HG02678 (cell line): ENCODE results near the gene PRSS8.
A peak's percentile ranks its signal among the peaks of the same experiment; 100 is the strongest.

Experiments used
- ATAC-seq: cut with Tn5 transposase; IDR thresholded peaks from one replicate; pipeline ENCODE4 v1.9.1; 2021; ENCODE audit warnings: mild to moderate bottlenecking, moderate library complexity; ENCODE audit not compliant: unreplicated experiment

PRSS8 gene

DNA sequence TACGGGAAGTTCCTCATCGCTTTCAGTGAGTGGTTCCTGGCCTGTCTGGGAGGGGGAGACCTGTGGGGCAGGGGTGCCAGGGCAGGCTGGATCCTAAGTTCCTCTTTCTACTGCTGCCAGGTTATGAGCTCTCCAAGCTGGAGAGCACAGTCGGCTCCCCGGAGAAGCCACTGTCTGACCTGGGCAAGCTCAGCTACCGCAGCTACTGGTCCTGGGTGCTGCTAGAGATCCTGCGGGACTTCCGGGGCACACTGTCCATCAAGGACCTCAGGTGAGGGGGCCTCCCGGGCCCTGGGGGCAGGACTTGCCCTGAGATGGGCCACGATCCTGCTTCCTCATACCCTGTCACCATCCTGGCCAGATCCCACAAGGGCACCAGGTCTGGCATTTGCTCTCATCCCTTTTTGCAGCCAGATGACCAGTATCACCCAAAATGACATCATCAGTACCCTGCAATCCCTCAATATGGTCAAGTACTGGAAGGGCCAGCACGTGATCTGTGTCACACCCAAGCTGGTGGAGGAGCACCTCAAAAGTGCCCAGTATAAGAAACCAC, 5.1 kb downstream of the PRSS8 start:
- no peak for ATAC-seq

DNA sequence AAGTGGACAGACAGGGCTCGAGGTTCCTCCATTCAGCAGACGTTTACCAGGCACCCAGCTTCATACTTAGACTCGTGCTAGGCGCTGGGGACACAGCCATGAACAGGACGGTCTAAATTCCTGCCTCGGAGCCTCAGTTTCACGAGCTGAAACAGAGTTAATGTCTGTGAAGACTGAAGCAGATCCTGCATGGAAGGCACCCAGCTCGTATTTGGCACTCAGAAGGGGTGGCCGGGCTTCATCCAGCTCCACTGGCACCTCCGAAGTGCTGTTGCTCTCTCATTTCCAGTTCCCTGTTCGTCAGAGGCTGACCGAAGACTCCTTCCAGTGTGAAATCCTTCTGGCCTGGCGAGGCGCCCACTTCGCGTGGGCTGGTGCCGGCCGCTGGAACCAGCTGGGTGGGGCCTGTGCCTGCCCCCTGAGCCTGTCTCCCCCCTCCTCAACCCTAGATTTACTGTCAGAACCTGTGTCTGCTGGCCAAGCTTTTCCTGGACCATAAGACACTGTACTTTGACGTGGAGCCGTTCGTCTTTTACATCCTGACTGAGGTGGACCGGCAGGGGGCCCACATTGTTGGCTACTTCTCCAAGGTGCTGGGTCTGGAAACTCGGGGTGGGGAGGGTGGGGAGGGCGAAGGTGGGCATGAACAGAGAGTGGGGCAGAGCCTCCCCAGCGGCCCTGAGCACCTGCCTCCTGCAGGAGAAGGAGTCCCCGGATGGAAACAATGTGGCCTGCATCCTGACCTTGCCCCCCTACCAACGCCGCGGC, 5.8 kb downstream of the PRSS8 start:
- ATAC-seq: no peak

DNA sequence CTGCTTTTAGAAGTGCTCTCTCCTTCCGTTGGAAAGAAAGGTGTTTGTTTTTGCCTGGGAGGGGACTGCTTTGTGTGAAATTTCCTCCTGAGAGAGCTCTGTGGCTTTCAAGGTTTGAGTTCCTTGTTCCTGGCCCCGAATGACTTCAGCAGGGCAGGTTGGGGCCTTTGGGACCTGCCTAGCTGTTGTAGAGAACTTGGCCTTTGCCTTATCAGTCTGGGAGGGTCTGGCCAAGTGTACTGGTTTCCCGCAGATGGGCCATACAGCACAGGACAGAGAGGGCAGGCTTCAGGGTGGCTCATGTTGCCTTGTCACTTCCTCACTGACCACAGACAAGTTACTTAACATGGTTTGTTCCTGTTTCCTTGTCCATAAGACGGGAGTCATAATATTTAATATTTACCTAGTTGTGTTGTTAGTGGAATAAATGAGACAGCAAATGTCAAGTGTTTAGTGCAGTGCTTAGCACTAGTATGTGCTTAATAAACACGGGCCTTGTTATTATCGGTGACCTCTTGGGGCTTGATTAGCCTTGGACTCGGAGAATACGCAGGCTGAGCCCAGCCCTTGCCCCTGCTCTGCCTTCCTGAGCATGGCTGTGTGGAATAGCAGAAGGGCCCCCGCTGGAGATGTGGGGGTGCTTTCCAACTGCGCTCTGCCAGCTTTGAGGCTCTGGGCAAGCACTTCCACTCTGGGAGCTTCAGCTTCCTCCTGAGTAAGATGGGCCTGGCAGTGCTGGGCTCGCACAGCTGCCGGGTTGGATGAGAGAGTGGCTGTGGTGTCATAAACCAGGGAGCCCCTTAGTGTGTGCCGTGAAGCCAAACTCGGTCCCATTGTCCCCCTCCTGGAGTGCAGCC, 6.6 kb downstream of the PRSS8 start:
- no peak for ATAC-seq

DNA sequence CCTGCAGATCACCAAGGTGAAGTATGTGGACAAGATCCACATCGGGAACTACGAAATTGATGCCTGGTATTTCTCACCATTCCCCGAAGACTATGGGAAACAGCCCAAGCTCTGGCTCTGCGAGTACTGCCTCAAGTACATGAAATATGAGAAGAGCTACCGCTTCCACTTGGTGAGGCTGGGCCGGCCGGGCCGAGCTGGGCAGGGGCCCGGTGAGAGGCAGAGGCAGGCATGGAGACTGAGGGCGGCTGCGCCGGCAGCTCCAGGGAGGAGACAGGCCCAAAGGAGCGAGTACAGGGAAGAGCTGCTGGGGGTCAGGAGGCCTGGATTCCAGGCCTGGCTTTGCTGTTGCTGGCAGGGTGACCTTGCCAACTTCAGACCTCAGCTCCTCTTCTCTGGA, 8.3 kb downstream of the PRSS8 start:
- ATAC-seq: no peak

DNA sequence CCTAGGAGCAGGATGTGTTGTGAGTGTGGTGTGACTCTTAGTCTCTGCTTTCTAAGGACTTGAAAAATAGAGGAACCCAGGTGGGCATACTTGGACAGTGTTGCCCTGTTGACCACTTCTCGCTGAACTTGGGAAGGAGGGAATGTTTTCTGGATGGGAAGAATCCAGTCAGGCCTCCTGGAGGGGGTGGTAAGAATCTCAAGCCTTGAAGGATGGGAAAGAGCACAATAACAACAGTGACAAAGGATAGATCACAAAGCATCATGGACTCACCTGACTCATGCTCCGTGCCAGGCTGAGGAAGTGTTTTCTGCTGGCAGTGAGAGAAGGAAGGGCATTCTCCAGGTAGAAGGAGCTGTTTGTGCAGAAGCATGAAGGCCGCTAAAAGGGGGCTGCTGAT, 9.7 kb downstream of the PRSS8 start:
- no peak for ATAC-seq

DNA sequence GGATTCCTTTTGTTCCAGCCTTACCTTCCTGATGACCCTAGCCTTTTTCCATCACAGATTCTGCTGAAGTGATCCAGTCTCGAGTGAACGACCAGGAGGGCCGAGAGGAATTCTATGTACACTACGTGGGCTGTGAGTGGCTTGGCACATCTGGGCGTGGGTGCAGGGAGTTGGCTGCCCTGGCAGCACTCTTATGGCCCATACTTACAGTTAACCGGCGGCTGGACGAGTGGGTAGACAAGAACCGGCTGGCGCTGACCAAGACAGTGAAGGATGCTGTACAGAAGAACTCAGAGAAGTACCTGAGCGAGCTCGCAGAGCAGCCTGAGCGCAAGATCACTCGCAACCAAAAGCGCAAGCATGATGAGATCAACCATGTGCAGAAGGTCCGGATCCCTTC, 15.4 kb downstream of the PRSS8 start:
- ATAC-seq: no peak

DNA sequence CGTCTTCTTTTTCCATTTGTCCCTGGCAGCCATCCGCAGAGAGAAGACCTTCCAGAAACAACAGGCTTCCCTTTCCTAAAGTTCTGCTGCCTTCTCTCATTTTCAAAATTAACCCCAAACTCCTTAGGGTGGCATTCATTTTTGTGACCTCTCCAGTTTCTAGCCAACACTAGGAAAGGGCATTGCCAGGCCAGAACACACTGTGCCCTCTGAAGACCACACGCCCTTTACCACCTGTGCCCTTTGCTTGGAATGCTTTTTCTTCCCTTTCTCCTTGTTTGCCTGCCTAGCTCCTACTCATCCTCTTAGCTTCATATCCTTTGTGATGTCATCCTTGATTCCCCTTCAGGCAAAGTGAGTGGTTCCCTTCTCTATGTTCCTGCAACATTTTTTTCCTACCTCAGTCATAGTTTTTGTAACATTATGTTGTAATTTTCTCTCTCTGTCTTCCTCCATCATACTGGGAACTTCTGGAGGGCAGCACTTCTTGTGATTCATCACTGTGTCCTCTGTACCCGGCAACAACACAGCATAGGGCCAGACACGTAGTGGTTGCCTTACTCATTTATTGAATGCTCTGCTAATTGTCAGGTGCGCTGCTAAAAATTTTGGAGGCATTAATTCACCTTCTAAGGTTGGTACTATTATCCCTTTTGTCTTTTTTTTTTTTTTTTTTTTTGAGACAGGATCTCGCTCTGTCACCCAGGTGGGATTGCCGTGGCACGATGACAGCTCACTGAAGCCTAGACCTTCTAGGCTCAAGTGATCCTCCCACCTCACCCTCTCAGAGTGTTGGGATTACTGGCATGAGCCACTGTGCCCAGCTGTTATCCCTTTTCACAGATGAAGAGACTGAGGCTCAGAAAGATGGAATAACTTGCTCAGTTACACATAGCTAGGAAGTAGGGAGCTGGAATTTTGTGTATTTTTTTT, 17.0 kb downstream of the PRSS8 start:
- no peak for ATAC-seq

DNA sequence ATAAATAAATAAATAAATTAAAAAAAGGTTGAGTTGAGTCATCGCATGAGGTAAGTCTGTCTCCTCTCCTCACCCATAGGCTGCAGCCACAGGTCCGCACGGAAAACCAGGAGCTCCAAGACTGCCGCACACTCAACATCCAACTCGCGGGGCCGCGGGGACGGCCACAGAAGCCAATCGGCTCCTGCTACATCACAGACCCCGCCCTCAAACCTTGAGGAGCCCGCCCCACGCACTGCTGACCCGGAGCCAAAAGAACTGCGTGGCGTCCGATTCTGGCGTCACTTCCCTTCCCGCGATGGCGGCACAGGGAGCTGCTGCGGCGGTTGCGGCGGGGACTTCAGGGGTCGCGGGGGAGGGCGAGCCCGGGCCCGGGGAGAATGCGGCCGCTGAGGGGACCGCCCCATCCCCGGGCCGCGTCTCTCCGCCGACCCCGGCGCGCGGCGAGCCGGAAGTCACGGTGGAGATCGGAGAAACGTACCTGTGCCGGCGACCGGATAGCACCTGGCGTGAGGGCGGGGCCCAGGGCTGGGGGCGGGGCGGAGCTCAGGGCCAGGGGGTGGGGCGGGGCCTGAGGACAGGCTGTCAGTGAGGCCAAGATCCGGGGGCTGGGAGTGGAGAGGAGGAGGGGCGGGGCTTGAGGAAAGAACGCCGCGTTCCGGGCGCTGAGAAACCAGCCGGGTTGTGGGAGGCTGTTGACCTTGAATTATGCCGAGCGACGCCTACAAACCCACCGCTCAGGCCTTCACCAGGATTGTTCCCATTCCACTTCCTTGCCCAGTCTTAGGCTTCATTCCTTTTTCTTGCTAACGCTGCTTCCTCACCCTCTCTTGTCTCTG, 17.9 kb downstream of the PRSS8 start, which contains the start of gene KAT8:
TSS of gene KAT8 (plus strand) at position 281 of the 839 bp plus-strand sequence. CDS start at position 299, 18 bp downstream.
- ATAC-seq: peak; percentile 84

DNA sequence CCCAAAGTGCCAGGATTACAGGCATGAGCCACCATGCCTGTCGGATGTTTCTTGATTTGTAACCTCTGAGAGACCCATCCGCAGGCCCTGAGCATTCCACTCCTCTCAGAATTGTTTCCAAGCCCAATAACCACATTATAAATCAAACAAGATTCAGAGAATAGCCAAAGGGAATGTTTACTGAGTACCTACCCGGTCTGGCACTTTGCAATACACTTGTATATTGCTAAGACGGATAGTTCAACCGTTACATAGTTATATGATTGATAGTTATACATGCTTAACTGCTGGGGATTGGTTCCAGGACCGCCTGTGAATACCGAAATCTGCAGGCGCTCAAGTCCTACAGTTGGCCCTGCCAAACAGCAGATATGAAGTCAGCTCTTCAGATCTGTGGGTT, 21.1 kb downstream of the PRSS8 start:
- ATAC-seq: no peak

DNA sequence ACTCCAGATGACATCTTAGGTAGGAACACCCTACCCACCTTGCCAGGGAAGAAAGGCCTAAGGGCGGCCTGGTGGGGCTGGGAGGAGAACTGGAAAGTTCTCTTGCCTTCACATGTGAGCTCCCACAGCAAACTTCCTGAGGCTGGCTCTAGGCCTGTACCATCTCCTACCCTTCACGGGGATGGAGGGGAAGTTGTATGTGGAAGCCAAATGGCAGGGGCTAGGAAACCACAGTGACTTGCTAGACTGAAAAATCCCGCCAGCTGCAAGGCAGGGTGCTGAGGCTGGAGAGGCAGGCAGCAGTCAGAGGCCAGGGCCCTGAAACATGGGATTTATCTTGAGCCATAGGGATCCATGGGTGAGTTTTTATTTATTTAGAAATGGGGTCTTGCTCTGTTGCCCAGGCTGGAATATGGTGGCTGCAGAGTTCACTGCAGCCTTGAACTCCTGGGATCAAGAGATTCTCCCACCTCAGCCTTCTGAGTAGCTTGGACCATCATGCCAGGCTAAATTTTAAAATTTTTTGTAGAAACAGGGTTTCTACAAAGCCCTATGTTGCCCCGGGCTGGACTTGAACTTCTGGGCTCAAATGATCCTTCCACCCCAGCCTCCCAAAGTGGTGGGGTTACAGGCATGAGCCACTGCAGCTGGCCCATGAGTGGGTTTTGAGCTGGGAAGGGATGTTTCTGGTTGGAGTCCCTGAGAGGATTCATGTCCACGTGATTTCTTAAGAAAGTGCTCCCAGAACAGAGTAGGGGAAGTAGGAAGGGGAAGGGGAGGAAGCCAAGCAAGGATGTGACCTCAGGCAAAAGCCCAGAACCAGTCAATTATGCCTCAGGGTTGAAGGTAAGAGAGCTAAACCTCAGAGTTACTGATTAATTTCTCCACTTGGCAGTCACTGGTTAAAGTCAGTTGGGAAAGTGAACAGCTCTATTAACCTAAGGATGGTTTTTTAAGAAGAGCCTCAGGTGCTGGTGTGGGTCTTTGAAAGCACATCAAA, 22.1 kb downstream of the PRSS8 start:
- no peak for ATAC-seq

DNA sequence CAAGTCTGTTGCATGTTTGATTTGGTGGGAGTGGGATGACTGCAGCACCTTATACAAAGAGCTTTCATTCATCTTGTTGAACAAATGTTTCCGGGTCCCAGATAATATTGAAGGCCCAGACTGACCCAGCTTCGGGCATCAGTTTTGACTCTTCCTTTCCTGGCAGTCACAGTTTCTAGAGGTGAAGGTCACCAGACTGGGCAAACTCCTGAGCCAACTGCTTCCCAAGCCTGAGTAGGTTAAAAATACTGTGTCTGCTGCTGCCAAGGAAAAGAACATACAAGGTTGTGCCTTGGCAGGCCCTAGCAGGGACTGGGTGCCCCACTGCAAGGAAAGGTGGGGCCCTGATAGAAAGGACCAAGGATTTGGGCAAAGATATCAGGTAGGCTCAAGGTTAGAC, 22.8 kb downstream of the PRSS8 start:
- ATAC-seq: no peak

DNA sequence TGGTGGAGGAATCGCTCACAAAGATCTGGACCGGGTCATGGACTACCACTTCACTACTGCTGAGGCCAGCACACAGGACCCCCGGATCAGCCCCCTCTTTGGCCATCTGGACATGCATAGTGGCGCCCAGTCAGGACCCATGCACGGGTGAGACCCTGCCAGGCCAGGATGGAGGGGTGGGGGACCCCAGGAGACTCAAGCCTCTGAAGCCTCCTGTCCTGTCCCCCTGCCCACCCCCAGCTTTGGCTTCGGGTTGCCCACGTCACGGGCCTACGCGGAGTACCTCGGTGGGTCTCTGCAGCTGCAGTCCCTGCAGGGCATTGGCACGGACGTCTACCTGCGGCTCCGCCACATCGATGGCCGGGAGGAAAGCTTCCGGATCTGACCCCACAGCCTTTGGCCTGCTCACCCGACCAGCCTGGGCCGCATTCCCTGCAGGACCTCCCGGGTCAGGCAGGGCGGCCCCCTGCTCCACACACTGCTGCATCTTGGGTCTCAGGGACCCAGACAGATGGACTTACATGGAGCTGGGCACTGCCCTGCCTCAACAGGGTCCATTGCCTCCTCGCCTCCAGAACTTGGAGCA, 23.6 kb downstream of the PRSS8 start:
- no peak for ATAC-seq

DNA sequence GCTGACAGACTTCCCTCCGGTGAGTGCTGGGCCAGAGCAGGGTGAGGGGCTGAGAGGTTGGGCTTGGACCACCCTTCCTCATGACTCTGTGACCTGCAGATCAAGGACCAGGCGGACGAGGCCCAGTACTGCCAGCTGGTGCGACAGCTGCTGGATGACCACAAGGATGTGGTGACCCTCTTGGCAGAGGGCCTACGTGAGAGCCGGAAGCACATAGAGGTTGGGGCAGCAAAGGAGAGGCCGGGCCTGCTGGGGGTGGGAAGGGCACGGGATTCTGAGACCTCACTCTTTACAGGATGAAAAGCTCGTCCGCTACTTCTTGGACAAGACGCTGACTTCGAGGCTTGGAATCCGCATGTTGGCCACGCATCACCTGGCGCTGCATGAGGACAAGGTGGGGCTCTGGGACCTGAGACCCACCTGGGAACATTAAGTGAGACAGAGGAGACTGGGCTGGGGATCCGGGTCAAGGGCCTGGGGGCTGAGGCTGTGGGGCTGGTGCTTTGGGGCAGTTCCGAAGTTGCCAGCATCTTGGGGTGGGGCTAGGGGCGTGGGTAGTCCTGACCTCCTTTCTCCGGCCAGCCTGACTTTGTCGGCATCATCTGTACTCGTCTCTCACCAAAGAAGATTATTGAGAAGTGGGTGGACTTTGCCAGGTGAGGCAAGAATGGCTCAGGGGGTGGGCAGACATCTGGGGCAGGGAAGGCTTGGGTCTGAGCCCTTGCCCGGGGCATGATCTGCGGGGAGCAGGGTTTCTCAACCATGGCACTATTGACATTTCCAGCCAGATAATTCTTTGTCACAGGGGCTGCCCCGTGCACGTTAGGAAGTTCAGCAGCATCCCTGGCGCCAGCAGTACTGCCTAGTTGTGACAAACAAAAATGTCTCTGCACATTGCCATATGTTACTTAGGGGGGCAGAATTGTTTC, 25.2 kb downstream of the PRSS8 start:
- ATAC-seq: no peak

DNA sequence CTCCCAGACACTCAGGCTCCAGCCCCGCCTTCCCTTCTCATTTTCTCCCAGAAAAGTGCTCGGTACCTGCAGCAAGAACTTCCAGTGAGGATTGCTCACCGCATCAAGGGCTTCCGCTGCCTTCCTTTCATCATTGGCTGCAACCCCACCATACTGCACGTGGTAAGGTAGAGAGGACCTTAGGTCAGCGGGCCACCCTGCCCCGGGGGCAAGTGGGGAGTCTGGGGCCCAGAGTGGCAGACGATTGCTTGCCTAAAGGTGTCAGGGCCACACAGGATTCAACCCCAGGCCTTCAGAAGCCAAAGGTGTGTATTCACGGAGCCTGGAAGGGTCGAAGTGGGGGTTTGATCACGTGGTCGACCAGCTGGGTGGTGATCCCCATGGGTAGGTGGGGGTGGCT, 25.9 kb downstream of the PRSS8 start:
- ATAC-seq: no peak

DNA sequence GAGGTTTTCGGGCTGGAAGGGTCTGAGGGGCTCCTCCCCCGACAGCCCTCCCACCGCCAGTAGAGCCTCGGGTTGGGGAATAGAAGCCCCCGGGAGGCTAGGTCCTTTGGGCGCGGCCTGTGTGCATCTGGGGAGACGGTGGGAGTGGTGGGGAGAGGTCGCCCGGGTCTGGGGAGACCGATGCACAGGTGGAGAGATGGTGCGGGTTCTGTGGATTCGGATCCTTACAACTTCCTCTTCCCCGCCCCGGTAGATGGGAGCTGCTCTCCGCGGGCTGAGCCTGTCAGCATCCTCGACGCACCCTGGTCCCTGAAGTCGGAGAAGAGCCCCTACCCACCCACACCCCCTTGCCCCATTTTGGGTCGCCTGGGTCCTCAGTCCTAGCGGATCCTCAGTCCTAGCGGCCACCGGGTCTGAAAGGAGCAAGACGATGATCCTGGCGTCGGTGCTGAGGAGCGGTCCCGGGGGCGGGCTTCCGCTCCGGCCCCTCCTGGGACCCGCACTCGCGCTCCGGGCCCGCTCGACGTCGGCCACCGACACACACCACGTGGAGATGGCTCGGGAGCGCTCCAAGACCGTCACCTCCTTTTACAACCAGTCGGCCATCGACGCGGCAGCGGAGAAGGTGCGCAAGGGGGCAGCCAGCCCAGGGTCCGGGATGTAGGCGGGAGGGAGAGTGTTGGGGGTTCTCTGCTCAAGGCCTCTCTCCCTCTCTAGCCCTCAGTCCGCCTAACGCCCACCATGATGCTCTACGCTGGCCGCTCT, 26.6 kb downstream of the PRSS8 start:
- no peak for ATAC-seq

DNA sequence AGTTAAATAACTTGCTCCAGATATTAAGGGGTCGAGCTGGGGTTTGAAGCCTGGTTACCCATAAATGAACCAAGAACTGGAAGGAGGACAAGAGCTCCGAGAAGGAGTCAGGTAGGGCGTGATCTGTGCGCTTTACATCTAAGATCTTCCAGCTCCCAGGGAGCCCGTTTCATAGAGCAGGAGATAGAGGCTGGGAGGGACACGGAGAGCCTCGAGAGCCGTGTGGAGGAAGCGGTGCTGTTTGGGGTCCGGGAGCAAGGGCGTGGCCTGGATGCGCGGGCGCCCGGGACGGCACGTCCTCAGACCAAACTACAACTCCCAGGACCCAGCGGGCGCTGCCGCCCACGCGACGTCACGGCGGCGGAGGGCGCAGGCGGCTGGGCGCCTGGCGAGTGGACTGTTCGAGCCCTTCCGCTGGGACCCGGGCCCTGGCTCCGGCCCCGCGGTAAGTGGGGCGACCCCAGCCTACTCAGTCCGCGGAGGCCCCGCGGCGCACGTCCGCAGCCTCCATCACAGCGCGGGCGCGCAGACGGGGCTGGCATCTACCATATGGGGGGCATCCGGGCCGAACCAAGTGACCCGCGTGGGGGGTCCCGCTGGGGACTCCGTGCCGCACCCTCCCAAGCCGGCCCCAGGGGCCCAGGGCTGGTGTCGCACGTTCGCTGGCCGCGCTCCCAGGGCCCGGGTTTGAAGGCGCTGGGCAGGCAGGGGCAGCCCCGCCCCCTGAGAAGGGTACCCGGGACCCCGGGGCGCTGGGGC, 27.3 kb downstream of the PRSS8 start, which contains the start of gene BCKDK:
TSS of gene BCKDK (plus strand) at position 352 of the 759 bp plus-strand sequence. CDS start 838 bp downstream, outside the sequence.
- peak; percentile 86 for ATAC-seq
